Spleen (tissue), 7 donors: ENCODE measurements around the gene PHYKPL.

Source experiments
- POLR2A ChIP-seq, 3 donors: fragments of 450-650 bp; IDR thresholded peaks; one replicate each; pipeline ENCODE4 v1.5.1; 2017; ENCODE audit warnings: antibody characterized with exemption in 3 of 3, mild to moderate bottlenecking in 1 of 3
- POLR2AphosphoS5 ChIP-seq, 3 donors: sonication (generic); formaldehyde crosslinking; IDR thresholded peaks; one replicate each; pipeline ENCODE4 v1.5.1; 2017; ENCODE audit warnings: antibody characterized with exemption in 3 of 3
- TF ChIP-seq, protein P1 (sequence below), 11 experiments: fragments of 200-600 bp in 7 of 11; fragments of 450-650 bp in 4 of 11; sonication (generic) in 4 of 11; IDR thresholded peaks in 8 of 11; conservative IDR thresholded peaks in 3 of 11; 1 replicate in 7 of 11; 2 replicates in 4 of 11; pipeline versions ENCODE4 v1.4.0 to v1.8.0; 2016 to 2021; ENCODE audit warnings: antibody characterized with exemption in 11 of 11, inconsistent platforms in 4 of 11, mild to moderate bottlenecking in 1 of 11
- donor health status: DM: no; HTN: no; CAD: no; lungs with moderate emphysema.
- donor health status: DM: no; HTN: no; CAD: no.
- donor health status: DM: no; HTN: no; CAD: no.

DNA sequence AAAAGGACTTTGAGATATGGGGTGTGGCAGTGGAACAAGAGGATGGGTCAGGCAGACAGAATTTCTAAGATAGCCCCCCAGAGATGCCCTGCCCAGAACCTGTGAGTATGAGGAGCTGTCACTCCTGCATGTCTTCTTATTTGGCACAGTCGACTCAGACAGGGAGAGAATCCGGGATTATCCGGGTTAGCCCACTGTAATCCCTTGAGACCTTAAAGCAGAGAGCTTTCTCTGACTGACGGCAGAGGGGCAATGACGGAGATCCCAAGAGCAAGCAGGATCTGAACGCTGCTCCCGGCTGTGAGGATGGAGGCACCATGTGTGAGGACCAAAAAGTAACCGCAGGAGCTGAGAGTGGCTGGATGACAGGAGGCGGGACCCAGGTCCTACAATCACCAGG lies 70.1 kb downstream of the PHYKPL start:
- TF ChIP-seq, protein P1, sequence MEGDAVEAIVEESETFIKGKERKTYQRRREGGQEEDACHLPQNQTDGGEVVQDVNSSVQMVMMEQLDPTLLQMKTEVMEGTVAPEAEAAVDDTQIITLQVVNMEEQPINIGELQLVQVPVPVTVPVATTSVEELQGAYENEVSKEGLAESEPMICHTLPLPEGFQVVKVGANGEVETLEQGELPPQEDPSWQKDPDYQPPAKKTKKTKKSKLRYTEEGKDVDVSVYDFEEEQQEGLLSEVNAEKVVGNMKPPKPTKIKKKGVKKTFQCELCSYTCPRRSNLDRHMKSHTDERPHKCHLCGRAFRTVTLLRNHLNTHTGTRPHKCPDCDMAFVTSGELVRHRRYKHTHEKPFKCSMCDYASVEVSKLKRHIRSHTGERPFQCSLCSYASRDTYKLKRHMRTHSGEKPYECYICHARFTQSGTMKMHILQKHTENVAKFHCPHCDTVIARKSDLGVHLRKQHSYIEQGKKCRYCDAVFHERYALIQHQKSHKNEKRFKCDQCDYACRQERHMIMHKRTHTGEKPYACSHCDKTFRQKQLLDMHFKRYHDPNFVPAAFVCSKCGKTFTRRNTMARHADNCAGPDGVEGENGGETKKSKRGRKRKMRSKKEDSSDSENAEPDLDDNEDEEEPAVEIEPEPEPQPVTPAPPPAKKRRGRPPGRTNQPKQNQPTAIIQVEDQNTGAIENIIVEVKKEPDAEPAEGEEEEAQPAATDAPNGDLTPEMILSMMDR (IDR thresholded peaks at IDR 0.05 in 8 of 11, conservative IDR thresholded peaks at IDR 0.05 in 3 of 11), result no peak
- TF ChIP-seq POLR2A (IDR thresholded peaks at IDR 0.05) (no peak), POLR2AphosphoS5 (IDR thresholded peaks at IDR 0.05) (no peak)
